PC-9 (cell line): Measurements from ENCODE around the gene TH. TPM values are rescaled to one million over a fixed set of nuclear protein-coding genes. Genes with fewer than 3 reads are reported as not detected.

Source experiments
- BruUV-seq: library from RNA; stranded (reverse); fragments of 400-500 nt; replicated peaks from 2 replicates; lab custom pipeline; 2021; lab: Mats Ljungman, UMichigan
- CTCF ChIA-PET: fragments of 300-600 bp; sonication (Branson Sonifier 250); formaldehyde crosslinking; loops from one replicate; lab custom pipeline; 2022; ENCODE audit warnings: antibody characterized with exemption; lab: Charles Lee
- POLR2A ChIA-PET: fragments of 300-600 bp; sonication (Branson Sonifier 250); formaldehyde crosslinking; loops from one replicate; lab custom pipeline; 2022; ENCODE audit warnings: antibody characterized with exemption; ENCODE audit not compliant: unreplicated experiment; lab: Charles Lee
- DNase-seq, 2 experiments: peaks; one replicate each; pipeline versions ENCODE4 v3.0.0 to v3.0.0-alpha.2; 2015 to 2022; ENCODE audit warnings: mixed read lengths in 1 of 2
- H2AFZ ChIP-seq: fragments of 200-600 bp; sonication (generic); 2 replicates; pipeline ENCODE4 v1.8.1; 2017; ENCODE audit warnings: antibody characterized with exemption
- H3F3A ChIP-seq: fragments of 200-600 bp; sonication (generic); 2 replicates; pipeline ENCODE4 v1.8.1; 2017; ENCODE audit warnings: antibody characterized with exemption, mild to moderate bottlenecking, low read depth; ENCODE audit not compliant: insufficient read depth
- H3K27ac ChIP-seq: fragments of 200-600 bp; sonication (generic); 2 replicates; pipeline ENCODE4 v1.6.1; 2016; ENCODE audit warnings: mixed run types
- H3K27me3 ChIP-seq: fragments of 200-600 bp; sonication (generic); 2 replicates; pipeline ENCODE4 v1.6.1; 2016; ENCODE audit warnings: low read depth, mixed run types; ENCODE audit not compliant: insufficient read depth
- H3K36me3 ChIP-seq: fragments of 200-600 bp; sonication (generic); 2 replicates; pipeline ENCODE4 v1.6.1; 2016; ENCODE audit warnings: low read depth, mixed run types
- H3K4me1 ChIP-seq: fragments of 200-600 bp; sonication (generic); replicated peaks from 2 replicates; pipeline ENCODE4 v1.6.1; 2016; ENCODE audit warnings: mixed run types; ENCODE audit not compliant: insufficient read depth
- H3K4me2 ChIP-seq: fragments of 200-600 bp; sonication (generic); 2 replicates; pipeline ENCODE4 v1.6.1; 2017; ENCODE audit warnings: mixed run types
- H3K4me3 ChIP-seq: fragments of 200-600 bp; sonication (generic); 2 replicates; pipeline ENCODE4 v1.6.1; 2016; ENCODE audit warnings: mixed run types
- H3K79me2 ChIP-seq: fragments of 200-600 bp; sonication (generic); 2 replicates; pipeline ENCODE4 v1.6.1; 2017; ENCODE audit warnings: low read depth, mixed run types
- H3K9me2 ChIP-seq: fragments of 200-600 bp; sonication (generic); 2 replicates; pipeline ENCODE4 v1.8.1; 2017; ENCODE audit warnings: mild to moderate bottlenecking; ENCODE audit not compliant: insufficient read depth
- H3K9me3 ChIP-seq: fragments of 200-600 bp; sonication (generic); 2 replicates; pipeline ENCODE4 v1.8.1; 2016; ENCODE audit warnings: low read depth; ENCODE audit not compliant: insufficient read depth
- H4K20me1 ChIP-seq: fragments of 200-600 bp; sonication (generic); 2 replicates; pipeline ENCODE4 v1.8.1; 2017; ENCODE audit not compliant: insufficient read depth
- EZH2 ChIP-seq: fragments of 200-600 bp; sonication (generic); IDR thresholded peaks from 2 replicates; pipeline ENCODE4 v1.8.0; 2017; ENCODE audit warnings: antibody characterized with exemption, low read depth
- intact Hi-C: fragments of 100-400 bp; cut with micrococcal nuclease; formaldehyde crosslinking; loops from one replicate; pipeline ENCODE4 v1.10.0; 2022; ENCODE audit not compliant: unreplicated experiment
- total RNA-seq: library from RNA; stranded (reverse); gene quantifications from 2 replicates; pipeline ENCODE4 v1.2.3, GENCODE V29; 2021
- TF ChIP-seq, protein P1 (sequence below): fragments of 200-600 bp; sonication (generic); conservative IDR thresholded peaks from 2 replicates; pipeline ENCODE4 v1.6.1; 2017; ENCODE audit warnings: mixed run types, antibody characterized with exemption, mild to moderate bottlenecking, moderate library complexity

The TH gene
- total RNA-seq, 1 experiment from 2014 or later, result 2.2 TPM

DNA sequence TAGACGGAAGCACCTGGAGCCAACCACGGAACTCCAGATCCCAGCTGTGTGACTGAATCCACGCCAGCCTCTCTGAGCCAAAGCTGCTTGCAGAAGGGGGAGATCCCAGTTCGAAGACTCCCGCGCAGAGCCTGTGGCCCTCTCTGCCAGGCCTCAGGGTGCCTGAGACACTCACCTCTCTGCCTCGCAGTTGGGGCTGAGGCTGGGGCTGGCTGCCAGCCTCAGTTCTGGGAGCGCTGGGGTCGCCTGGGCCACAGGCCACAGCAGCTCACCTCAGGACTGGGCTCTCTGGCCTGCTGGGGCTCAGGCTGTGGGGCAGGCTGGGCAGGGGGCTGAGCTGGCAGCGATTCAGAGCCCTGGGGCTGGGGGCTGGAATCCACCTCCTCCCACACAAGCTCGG lies 24.2 kb downstream of the TH start:
- no TSS peak for BruUV-seq
- Histone ChIP-seq H3K4me3 (no peak overlapping the region), H3K4me1 (peaks cover 7% of the 10 kb centered on the region; the same call in 1 of the 2 replicates), H3K27ac (no peak overlapping the region), H3F3A (peaks cover 8% of the 10 kb centered on the region; the same call in 1 of the 2 replicates), H3K9me3 (no peaks in the 10 kb centered on the region), H3K9me2 (no peaks in the 10 kb centered on the region), H3K4me2 (no peak overlapping the region), H3K79me2 (no peaks in the 10 kb centered on the region), H3K36me3 (no peaks in the 10 kb centered on the region), H3K27me3 (peaks cover 15% of the 10 kb centered on the region; the same call in 1 of the 2 replicates), H4K20me1 (no peaks in the 10 kb centered on the region), H2AFZ (no peak overlapping the region)
- no peak for DNase-seq
- ChIA-PET CTCF (no interaction called here), POLR2A (no interaction called here)
- TF ChIP-seq, protein P1, sequence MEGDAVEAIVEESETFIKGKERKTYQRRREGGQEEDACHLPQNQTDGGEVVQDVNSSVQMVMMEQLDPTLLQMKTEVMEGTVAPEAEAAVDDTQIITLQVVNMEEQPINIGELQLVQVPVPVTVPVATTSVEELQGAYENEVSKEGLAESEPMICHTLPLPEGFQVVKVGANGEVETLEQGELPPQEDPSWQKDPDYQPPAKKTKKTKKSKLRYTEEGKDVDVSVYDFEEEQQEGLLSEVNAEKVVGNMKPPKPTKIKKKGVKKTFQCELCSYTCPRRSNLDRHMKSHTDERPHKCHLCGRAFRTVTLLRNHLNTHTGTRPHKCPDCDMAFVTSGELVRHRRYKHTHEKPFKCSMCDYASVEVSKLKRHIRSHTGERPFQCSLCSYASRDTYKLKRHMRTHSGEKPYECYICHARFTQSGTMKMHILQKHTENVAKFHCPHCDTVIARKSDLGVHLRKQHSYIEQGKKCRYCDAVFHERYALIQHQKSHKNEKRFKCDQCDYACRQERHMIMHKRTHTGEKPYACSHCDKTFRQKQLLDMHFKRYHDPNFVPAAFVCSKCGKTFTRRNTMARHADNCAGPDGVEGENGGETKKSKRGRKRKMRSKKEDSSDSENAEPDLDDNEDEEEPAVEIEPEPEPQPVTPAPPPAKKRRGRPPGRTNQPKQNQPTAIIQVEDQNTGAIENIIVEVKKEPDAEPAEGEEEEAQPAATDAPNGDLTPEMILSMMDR, result no peak
- no peak for TF ChIP-seq EZH2
- intact Hi-C loops, result no loop called here

DNA sequence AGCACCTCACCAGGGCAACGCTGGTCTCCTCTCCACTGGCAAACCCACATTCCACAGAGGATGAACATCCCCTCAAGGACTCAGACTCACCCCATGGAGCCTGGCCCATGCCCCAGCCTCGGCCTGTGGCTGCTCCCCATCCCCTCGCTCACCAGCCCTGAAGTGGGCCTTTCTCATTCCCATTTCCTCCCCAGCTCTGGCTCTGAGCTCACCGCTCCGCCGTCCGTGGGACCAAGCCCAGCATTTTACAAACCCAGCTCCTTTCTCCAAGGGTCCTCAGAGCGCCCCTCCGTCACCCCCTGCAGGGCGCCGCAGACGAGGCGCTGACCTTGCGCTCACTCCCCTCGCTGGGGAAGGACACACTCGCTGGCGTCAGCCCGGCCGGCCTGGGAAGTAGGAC lies 25.6 kb downstream of the TH start:
- POLR2A ChIA-PET, result no interaction called here
- BruUV-seq, result no TSS peak

DNA sequence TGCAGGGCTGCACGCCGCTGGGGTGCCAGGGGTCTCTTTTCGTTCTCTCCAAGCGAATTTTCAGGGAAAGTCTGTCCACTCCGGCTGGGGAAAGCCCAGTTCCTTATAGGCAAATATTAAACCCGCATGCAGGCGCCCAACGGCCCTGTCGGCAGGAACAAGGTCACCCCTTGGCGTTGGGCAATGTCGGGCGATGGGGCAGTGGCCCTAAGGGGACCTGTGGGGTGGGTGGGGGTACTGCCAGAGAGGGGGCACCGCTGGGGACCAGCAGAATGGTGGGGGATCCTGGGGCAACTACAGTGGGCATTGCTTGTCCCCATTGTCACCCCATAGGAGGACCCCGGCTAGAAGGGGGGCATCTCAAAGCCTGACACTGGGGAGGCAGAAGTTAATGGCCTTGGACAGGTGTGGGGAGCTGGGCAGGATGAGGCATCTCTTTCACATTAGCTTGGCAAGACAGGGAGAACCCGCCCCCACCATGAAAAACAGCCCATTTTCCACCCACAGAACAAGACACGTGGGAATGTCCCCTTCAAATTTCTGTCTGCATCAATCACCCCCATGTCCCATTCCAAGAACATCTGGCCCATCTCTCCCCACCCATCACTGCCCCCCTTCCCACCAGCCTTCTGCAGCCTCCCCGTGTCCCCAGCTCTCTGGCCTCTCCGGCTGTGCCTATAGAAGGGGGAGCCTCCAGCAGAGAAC lies 26.9 kb downstream of the TH start:
- intact Hi-C loops, result no loop called here
- Histone ChIP-seq H3K27me3 (peaks cover 15% of the 10 kb centered on the region; the same call in 1 of the 2 replicates), H2AFZ (no peak overlapping the region), H3K27ac (no peak overlapping the region), H3K9me3 (no peaks in the 10 kb centered on the region), H3K79me2 (no peaks in the 10 kb centered on the region), H3K9me2 (no peaks in the 10 kb centered on the region), H4K20me1 (no peaks in the 10 kb centered on the region), H3F3A (peaks cover 16% of the 10 kb centered on the region), H3K4me1 (peaks cover 13% of the 10 kb centered on the region), H3K4me2 (no peak overlapping the region), H3K36me3 (no peaks in the 10 kb centered on the region), H3K4me3 (no peak overlapping the region)
- ChIA-PET CTCF (no interaction called here), POLR2A (no interaction called here)
- BruUV-seq, result no TSS peak
- TF ChIP-seq EZH2, result no peak
- no peak for DNase-seq

More for the DNA sequence above, 25.6 kb downstream of the TH start:
- DNase-seq, result no peak
- no peak overlapping the region for H3K4me3 ChIP-seq
- H3K27me3 ChIP-seq, result peaks cover 15% of the 10 kb centered on the region; the same call in 1 of the 2 replicates
- no peak overlapping the region for H3K27ac ChIP-seq
- no peaks in the 10 kb centered on the region for H3K9me2 ChIP-seq
- H3F3A ChIP-seq, result peaks cover 16% of the 10 kb centered on the region
- H2AFZ ChIP-seq, result no peak overlapping the region
- CTCF ChIA-PET, result interaction anchor here (1.0 kb wide), 1 partner anchor 24 kb away, joined by 8 read pairs; no protein-coding TSS in a partner anchor
- peaks cover 13% of the 10 kb centered on the region for H3K4me1 ChIP-seq
- TF ChIP-seq EZH2, result no peak
- TF ChIP-seq, protein P1, result no peak
- no peaks in the 10 kb centered on the region for H3K9me3 ChIP-seq
- no peaks in the 10 kb centered on the region for H4K20me1 ChIP-seq
- H3K4me2 ChIP-seq, result no peak overlapping the region
- no peaks in the 10 kb centered on the region for H3K79me2 ChIP-seq
- no peaks in the 10 kb centered on the region for H3K36me3 ChIP-seq
- intact Hi-C loops, result no loop called here
